T-helper 1 cell treated with Interleukin-12 subunit alpha and Interleukin-12 subunit beta and Interleukin-4 antibody, amounts not matched to agents 30 μg/mL and 1 μg/mL, for 36 hours (primary cell): Measurements from ENCODE around the gene MRM2.

Source experiments
- H3K27ac Mint-ChIP-seq: one replicate; pipeline ENCODE4 v1.8.0; 2021; ENCODE audit warnings: mild to moderate bottlenecking, mixed read lengths
- H3K27me3 Mint-ChIP-seq: one replicate; pipeline ENCODE4 v1.8.0; 2021; ENCODE audit warnings: low read depth, mixed read lengths
- H3K36me3 Mint-ChIP-seq: one replicate; pipeline ENCODE4 v1.8.0; 2021; ENCODE audit warnings: low read depth, mixed read lengths
- H3K4me1 Mint-ChIP-seq: one replicate; pipeline ENCODE4 v1.8.0; 2021; ENCODE audit warnings: low read depth, mixed read lengths
- H3K4me3 Mint-ChIP-seq: one replicate; pipeline ENCODE4 v1.8.0; 2021; ENCODE audit warnings: mild to moderate bottlenecking, moderate library complexity, mixed read lengths
- H3K9me3 Mint-ChIP-seq: one replicate; pipeline ENCODE4 v1.8.0; 2021; ENCODE audit warnings: mixed read lengths

MRM2 gene

DNA sequence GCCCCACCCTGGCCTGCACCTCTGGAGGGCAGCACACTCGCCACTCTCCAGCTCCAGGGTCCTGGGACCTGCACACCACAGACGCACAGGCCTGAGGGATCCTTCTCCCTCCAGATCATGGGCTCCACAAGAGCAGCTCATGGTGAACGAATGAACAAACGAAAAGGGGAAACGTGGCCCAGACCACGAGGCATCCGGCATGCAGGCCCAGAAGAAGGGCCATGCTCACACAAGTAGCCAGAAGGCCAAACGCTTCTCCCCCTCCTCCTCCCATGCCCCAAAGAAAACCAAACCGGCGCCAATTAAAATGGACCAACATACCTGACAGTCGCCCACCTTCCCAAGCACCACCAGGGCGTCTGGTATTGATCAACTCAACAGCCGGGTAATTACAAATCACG lies 39.6 kb downstream of the MRM2 start:
- Mint-ChIP-seq H3K9me3 (no peaks in the 10 kb centered on the region), H3K27me3 (no peaks in the 10 kb centered on the region), H3K4me3 (no peak overlapping the region), H3K36me3 (peaks cover 7% of the 10 kb centered on the region), H3K4me1 (peaks cover under 1% of the 10 kb centered on the region), H3K27ac (no peak overlapping the region)

DNA sequence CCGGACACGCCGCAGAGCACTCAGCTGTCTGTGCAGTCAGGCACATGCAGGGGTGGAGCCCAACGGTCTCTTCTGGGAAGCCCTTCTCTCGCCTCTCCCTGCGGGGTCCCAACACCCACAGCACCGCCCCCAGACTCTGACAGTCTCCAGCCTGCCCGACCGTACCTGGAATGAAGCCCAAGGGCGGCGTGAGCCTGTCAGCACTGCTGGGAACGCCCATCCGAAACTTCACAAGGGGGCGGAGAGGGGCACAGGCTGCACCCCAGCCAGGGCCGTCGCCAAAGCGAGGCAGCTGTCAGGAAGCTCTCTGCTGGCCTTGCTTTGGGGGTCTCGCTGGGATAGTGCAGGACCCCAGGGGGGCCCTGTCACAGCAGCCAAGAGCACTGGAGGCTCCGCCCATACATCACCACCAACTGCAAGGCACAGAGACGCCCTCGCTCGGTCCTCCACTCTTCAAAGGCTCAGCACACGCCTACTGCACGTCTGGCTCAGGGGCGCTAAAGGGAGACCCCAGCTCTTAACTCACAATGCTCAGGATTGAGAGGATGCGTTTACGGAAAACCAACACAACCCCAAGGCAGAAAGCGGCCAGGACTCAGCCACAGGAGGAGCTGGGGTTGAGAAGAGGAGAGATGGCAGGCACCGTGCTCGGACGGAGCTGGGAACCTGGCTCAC lies 40.2 kb downstream of the MRM2 start:
- H3K9me3 Mint-ChIP-seq = no peaks in the 10 kb centered on the region
- H3K4me1 Mint-ChIP-seq = peaks cover 3% of the 10 kb centered on the region
- H3K4me3 Mint-ChIP-seq = no peak overlapping the region
- H3K27ac Mint-ChIP-seq = no peak overlapping the region
- H3K27me3 Mint-ChIP-seq = no peaks in the 10 kb centered on the region
- H3K36me3 Mint-ChIP-seq = peaks cover 9% of the 10 kb centered on the region

DNA sequence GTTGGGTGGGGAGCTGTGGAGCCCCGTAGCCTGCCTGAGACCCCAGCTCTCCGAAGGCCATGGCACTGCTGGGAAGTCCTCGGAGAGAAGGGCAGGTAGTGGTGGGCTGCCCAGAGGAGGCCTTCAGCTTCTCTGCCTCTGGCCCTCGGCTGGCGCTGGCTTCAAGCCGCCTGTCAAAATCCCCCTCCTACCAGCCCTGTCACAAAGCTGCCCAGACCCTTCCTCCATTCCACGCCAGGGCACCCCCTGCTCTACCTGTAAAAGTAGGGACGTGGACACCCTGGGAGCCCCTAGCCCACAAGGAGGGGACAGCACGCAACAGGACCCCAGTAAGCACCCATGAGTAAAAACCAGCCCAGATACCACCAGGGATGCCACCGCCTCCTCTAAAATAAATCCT lies 40.9 kb downstream of the MRM2 start:
- peaks cover 11% of the 10 kb centered on the region for H3K36me3 Mint-ChIP-seq
- peaks cover 3% of the 10 kb centered on the region for H3K4me1 Mint-ChIP-seq
- H3K27me3 Mint-ChIP-seq = no peaks in the 10 kb centered on the region
- no peaks in the 10 kb centered on the region for H3K9me3 Mint-ChIP-seq
- no peak overlapping the region for H3K27ac Mint-ChIP-seq
- no peak overlapping the region for H3K4me3 Mint-ChIP-seq

- peaks cover 3% of the 10 kb centered on the region for H3K4me1 Mint-ChIP-seq
- H3K4me3 Mint-ChIP-seq = no peak overlapping the region
- H3K27ac Mint-ChIP-seq = no peak overlapping the region
- no peaks in the 10 kb centered on the region for H3K9me3 Mint-ChIP-seq
- H3K36me3 Mint-ChIP-seq = peaks cover 17% of the 10 kb centered on the region
- H3K27me3 Mint-ChIP-seq = no peaks in the 10 kb centered on the region
These were observed 41.4 kb downstream of the MRM2 start for GRCh38 chr7:2200584-2200980.

DNA sequence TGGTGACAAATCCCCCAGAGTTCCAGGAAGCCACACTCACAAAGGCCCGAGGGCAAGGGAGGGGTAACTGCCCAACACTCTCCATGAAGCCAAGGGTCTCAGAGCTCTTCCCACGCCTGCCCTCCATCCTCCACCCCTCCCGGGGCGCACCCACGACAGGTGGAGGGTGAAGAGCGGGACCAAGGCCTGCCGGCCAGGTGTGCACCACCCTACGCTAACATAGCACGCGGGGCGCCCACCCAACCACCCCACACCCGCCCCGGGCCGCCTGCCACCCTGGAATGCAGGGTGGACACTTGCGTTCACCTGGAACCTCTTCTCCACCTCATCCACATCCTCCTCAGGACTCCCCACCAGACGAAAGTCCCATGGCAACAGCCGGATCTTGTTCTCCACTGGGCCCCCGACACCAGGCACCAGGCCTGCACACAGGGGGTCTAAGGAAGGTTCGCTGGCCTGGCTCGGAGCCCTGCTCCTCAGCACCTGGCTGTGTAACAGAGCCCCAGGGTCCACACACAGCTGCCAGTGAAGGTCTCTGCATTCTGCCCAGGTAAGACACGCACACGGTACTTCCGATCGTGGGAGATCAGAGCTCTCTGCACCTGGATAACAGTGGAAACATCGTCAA lies 41.9 kb downstream of the MRM2 start:
- no peaks in the 10 kb centered on the region for H3K27me3 Mint-ChIP-seq
- H3K4me1 Mint-ChIP-seq = peaks cover 3% of the 10 kb centered on the region
- no peak overlapping the region for H3K4me3 Mint-ChIP-seq
- H3K36me3 Mint-ChIP-seq = peaks cover 22% of the 10 kb centered on the region
- H3K27ac Mint-ChIP-seq = no peak overlapping the region
- H3K9me3 Mint-ChIP-seq = peaks cover 3% of the 10 kb centered on the region

DNA sequence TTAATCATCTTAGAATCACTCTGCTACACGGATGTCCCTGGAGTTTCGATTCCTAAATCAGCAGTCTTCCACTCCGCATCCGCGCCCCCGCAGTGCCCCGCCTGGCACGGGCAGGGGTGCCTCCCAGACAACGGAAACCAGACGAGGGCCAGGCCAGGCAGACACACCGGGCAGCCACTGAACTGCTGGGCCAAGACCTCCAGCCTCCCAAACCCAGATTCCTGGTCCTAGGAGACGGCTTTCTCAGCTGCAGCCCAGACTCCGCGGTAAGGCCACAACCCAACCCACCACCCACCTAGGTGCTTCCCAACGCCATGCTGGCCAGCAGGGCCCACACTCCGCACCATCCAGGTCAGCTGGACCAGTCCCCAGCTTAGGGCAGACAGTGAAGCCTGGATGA lies 42.5 kb downstream of the MRM2 start:
- Mint-ChIP-seq H3K36me3 (peaks cover 22% of the 10 kb centered on the region), H3K27me3 (no peaks in the 10 kb centered on the region), H3K4me1 (peaks cover 3% of the 10 kb centered on the region), H3K27ac (no peak overlapping the region), H3K4me3 (no peak overlapping the region), H3K9me3 (peaks cover 3% of the 10 kb centered on the region)

- H3K9me3 Mint-ChIP-seq = peaks cover 3% of the 10 kb centered on the region
- peaks cover 3% of the 10 kb centered on the region for H3K4me1 Mint-ChIP-seq
- H3K27me3 Mint-ChIP-seq = no peaks in the 10 kb centered on the region
- no peak overlapping the region for H3K4me3 Mint-ChIP-seq
- no peak overlapping the region for H3K27ac Mint-ChIP-seq
- H3K36me3 Mint-ChIP-seq = peaks cover 22% of the 10 kb centered on the region
These were observed 43.2 kb downstream of the MRM2 start for GRCh38 chr7:2198760-2199159.

- H3K4me1 Mint-ChIP-seq = peaks cover 3% of the 10 kb centered on the region
- H3K9me3 Mint-ChIP-seq = peaks cover 3% of the 10 kb centered on the region
- no peaks in the 10 kb centered on the region for H3K27me3 Mint-ChIP-seq
- H3K4me3 Mint-ChIP-seq = no peak overlapping the region
- H3K36me3 Mint-ChIP-seq = peaks cover 22% of the 10 kb centered on the region
- H3K27ac Mint-ChIP-seq = no peak overlapping the region
These were observed 43.8 kb downstream of the MRM2 start for GRCh38 chr7:2198206-2198605.

DNA sequence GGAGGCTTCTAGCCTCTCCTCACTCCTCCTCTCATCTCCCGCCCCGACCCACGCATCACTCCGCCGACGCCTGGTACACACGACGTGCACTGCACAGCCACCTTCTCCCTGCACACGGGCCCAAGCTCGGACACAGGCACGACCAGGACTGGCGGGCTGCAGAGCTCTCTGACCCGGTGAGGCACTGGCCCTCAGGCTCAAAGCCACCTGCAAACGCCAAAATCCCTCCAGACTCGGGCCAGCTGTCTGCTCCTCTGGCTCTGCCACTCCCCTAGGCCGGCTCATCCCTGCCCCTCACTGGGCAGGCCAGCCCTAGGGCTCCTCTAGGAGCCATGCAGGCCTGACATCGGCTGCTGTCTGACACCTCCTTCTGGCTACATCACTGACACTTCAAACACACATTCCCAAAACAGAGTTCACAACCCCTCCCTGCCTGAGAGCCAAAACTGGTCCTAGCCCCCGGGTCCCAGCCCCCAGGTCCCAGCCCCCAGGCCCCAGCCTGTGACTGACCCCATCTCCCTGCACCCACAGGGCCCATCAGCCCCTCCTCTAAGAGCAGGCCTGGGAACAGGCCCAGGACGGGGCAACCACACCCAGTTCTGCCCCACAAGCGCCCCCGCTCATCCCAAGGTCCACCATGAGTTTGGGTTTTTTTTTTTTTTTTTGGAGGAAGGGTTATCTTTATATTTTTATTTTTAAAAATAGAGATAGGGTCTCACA lies 44.4 kb downstream of the MRM2 start:
- Mint-ChIP-seq H3K4me3 (no peak overlapping the region), H3K4me1 (peaks cover 3% of the 10 kb centered on the region), H3K27me3 (no peaks in the 10 kb centered on the region), H3K36me3 (peaks cover 22% of the 10 kb centered on the region), H3K27ac (no peak overlapping the region), H3K9me3 (peaks cover 3% of the 10 kb centered on the region)

DNA sequence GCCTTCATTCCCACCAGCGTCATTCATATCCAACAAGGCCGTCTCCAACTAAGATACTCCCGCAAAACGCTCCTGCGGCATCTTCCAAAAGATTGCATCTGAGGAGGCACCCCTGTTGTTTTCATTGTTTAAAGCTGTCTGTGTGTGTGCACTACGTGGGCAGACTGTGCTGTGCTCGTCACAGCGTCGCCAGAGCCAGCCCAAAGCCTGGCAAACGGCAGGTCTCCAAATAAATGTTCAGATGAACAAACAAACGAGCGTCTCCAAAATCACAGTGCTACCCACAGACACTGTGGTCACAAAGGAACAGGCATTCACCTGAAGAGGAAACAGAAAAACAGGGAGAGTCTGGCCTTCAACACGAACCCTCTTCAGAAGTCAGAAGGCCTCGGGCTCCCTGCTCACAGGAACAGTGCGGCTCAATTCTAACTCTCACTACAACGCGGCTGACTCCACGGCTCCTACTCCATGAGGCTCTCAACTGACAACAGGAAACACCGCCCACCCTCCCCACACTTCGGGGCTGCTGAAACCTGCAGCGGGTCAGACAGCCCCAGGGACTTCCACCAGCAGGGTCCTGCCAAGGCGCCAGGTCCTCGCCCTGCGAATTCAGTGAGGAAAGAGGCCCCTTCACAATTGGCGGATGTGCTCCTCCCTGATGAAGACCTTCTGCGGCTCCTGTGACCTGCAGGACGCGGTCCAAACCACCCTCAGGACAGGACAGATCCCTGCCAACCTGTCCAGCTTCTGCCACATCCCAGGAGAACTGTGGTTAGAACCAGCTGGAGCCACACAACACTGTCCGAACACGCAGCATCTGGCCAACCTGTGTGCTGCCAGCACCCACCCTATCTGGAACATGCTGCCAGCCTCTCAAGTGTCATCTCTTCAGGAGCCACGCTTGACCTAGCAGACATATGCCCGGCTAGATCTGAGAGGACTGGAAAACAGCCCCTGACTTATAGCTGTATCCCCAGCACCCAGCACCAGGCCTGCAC lies 45.3 kb downstream of the MRM2 start:
- Mint-ChIP-seq H3K36me3 (peaks cover 22% of the 10 kb centered on the region), H3K27me3 (no peaks in the 10 kb centered on the region), H3K9me3 (peaks cover 3% of the 10 kb centered on the region), H3K27ac (no peak overlapping the region), H3K4me1 (peaks cover 3% of the 10 kb centered on the region), H3K4me3 (no peak overlapping the region)

DNA sequence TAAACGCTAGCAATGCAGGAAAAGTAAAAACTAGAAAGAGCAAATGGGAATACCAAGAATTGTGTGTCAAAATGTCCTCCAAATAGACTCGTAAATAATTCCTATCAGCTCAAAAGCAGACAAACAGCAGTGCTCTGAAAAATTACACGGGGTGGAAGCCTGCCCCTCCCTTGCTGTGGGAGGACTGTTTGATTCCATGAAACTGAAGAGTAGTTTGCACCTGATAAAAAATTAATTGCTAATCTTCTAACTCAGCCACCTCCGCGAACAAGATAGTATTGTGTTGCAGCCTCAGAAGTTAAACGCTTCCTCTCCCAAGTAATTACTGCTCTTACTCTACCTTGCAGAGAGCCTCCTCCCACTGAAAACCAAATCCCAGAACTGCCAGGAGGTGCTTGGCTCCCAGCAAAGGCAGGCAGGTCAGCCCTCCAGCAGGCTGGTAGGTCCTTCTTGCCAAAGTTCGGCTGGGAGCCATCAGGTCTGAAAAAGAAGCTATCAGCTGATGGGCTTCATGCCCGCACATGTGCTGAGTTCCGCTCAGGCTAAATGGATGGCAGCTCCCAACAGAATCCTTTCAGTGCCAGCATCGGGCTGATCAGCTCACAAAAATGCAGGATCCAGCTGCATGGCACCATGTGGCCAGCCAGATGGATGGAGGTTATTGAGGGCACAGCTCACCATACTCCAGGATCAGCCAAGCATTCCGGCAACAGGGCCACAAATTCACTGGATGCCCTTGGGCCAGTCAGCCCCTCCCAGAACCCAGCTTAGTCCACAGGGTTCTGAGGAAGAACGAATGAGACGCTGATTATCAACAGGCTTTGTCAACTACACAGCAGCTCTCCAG lies 46.4 kb downstream of the MRM2 start:
- Mint-ChIP-seq H3K36me3 (peaks cover 20% of the 10 kb centered on the region), H3K4me3 (no peak overlapping the region), H3K9me3 (peaks cover 3% of the 10 kb centered on the region), H3K27ac (no peak overlapping the region), H3K27me3 (no peaks in the 10 kb centered on the region), H3K4me1 (peaks cover 3% of the 10 kb centered on the region)

- Mint-ChIP-seq H3K9me3 (peaks cover 3% of the 10 kb centered on the region), H3K27me3 (no peaks in the 10 kb centered on the region), H3K4me1 (peaks cover 3% of the 10 kb centered on the region), H3K36me3 (peaks cover 23% of the 10 kb centered on the region), H3K4me3 (no peak overlapping the region), H3K27ac (no peak overlapping the region)
These were observed 48.3 kb downstream of the MRM2 start for GRCh38 chr7:2193575-2194305.
